BJ (cell line): ENCODE measurements around the gene AR. TPM values are rescaled to one million over a fixed set of nuclear protein-coding genes. Genes with fewer than 3 reads are reported as not detected.

Experiments
- CTCF ChIA-PET: fragments of 350-600 bp; formaldehyde crosslinking; extraction: SDS; loops from one replicate; lab custom pipeline; 2021; ENCODE audit warnings: antibody characterized with exemption, inconsistent platforms; lab: Yijun Ruan, JAX
- POLR2A ChIA-PET: fragments of 300-600 bp; sonication (Branson Sonifier 250); formaldehyde crosslinking; extraction: SDS; loops from one replicate; lab custom pipeline; 2021; ENCODE audit warnings: antibody characterized with exemption; lab: Charles Lee
- DNase-seq: peaks from one replicate; pipeline ENCODE4 v3.0.0-alpha.2; 2011; ENCODE audit warnings: low read depth
- H3K27me3 ChIP-seq: 2 replicates; pipeline ENCODE4 v1.6.0; 2011; ENCODE audit warnings: low read length; ENCODE audit not compliant: control insufficient read depth, insufficient read depth
- H3K36me3 ChIP-seq: 2 replicates; pipeline ENCODE4 v1.5.1; 2011; ENCODE audit warnings: low read length; ENCODE audit not compliant: control insufficient read depth, insufficient read depth
- H3K4me3 ChIP-seq: 2 replicates; pipeline ENCODE4 v1.5.1; 2011; ENCODE audit warnings: low read depth, mild to moderate bottlenecking, control low read depth, low read length
- CTCF ChIP-seq: IDR thresholded peaks from 2 replicates; pipeline ENCODE4 v1.5.1; 2011; ENCODE audit warnings: low read depth, mild to moderate bottlenecking, control low read depth, inconsistent platforms, low read length, moderate library complexity; ENCODE audit not compliant: insufficient read depth
- polyA plus RNA-seq: library from polyadenylated mRNA; depleted of rRNA; stranded (reverse); fragments of >200 nt; gene quantifications from 2 replicates; pipeline ENCODE4 v1.2.3, GENCODE V29; 2011

Gene AR
- polyA plus RNA-seq, 1 experiment, result 13.9 TPM

- DNase-seq, result no peak
- ChIA-PET CTCF (no interaction called here), POLR2A (no interaction called here)
- no peaks in the 10 kb centered on the region for H3K36me3 ChIP-seq
- no peak for TF ChIP-seq CTCF
- no peak overlapping the region for H3K4me3 ChIP-seq
- H3K27me3 ChIP-seq, result no peaks in the 10 kb centered on the region
Observed at GRCh38 chrX:67538383-67538782, 5.4 kb upstream of the AR start.

- POLR2A ChIA-PET, result interaction anchor here (0.5 to 0.6 kb wide), 3 partner anchors 10 to 236 kb away, joined by 3 to 5 read pairs (median 3); no protein-coding TSS in a partner anchor
- H3K36me3 ChIP-seq, result no peaks in the 10 kb centered on the region
- peak overlapping the region; percentile 66 for H3K4me3 ChIP-seq
- H3K27me3 ChIP-seq, result no peaks in the 10 kb centered on the region
- no peak for TF ChIP-seq CTCF
- no peak for DNase-seq
- CTCF ChIA-PET, result interaction anchor here (1.1 to 2.2 kb wide), 2 partner anchors 10 to 237 kb away, joined by 3 to 6 read pairs; no protein-coding TSS in a partner anchor
Observed at GRCh38 chrX:67544281-67545035, 637 bp downstream of the AR start.

- TF ChIP-seq CTCF, result 0 out of 2 replicates have a peak, but pooled peaks have one; percentile 1
- H3K36me3 ChIP-seq, result no peaks in the 10 kb centered on the region
- POLR2A ChIA-PET, result no interaction called here
- H3K27me3 ChIP-seq, result no peaks in the 10 kb centered on the region
- H3K4me3 ChIP-seq, result peak overlapping the region; percentile 66
- CTCF ChIA-PET, result interaction anchor here (1.9 to 2.2 kb wide), 2 partner anchors 9 to 10 kb away, joined by 5 to 6 read pairs; no protein-coding TSS in a partner anchor
- DNase-seq, result no peak
Observed at GRCh38 chrX:67545036-67545821, 1.4 kb downstream of the AR start.

GRCh38 chrX:67545893-67546495 is 2.2 kb downstream of the AR start:
- no peak for DNase-seq
- no peaks in the 10 kb centered on the region for H3K36me3 ChIP-seq
- H3K4me3 ChIP-seq, result peak overlapping the region; percentile 66
- ChIA-PET POLR2A (interaction anchor here (0.9 kb wide), 1 partner anchor 235 kb away, joined by 4 read pairs; no protein-coding TSS in a partner anchor), CTCF (interaction anchor here (1.1 to 2.2 kb wide), 3 partner anchors 8 to 12 kb away, joined by 3 to 6 read pairs (median 5); no protein-coding TSS in a partner anchor)
- no peaks in the 10 kb centered on the region for H3K27me3 ChIP-seq
- no peak for TF ChIP-seq CTCF
